AG04450 (cell line): Measurements from ENCODE around the gene NKAIN4. TPM values are rescaled to one million over a fixed set of nuclear protein-coding genes. Genes with fewer than 3 reads are reported as not detected.

Source experiments
- CTCF ChIA-PET: fragments of 300-600, 350-600 bp; formaldehyde crosslinking; extraction: SDS; loops from one replicate; lab custom pipeline; 2022; ENCODE audit warnings: antibody characterized with exemption, inconsistent platforms; lab: Charles Lee
- POLR2A ChIA-PET: fragments of 350-600 bp; formaldehyde crosslinking; extraction: SDS; loops from one replicate; lab custom pipeline; 2021; ENCODE audit warnings: antibody characterized with exemption, inconsistent platforms; lab: Yijun Ruan, JAX
- DNase-seq: peaks from one replicate; pipeline ENCODE4 v3.0.0-alpha.2; 2011; ENCODE audit warnings: low read depth, low spot score
- H3K27ac ChIP-seq: one replicate; pipeline ENCODE4 v1.5.1; 2012; ENCODE audit warnings: low read depth, low read length, control low read depth
- H3K27me3 ChIP-seq: one replicate; pipeline ENCODE4 v1.6.0; 2012; ENCODE audit warnings: low read length; ENCODE audit not compliant: control insufficient read depth, insufficient read depth
- H3K4me3 ChIP-seq: 2 replicates; pipeline ENCODE4 v1.5.1; 2011; ENCODE audit warnings: mild to moderate bottlenecking, low read depth, low read length, control low read depth
- H3K9me3 ChIP-seq: 2 replicates; pipeline ENCODE4 v1.5.1; 2012; ENCODE audit warnings: low read length; ENCODE audit not compliant: control insufficient read depth, insufficient read depth
- CTCF ChIP-seq: IDR thresholded peaks from 2 replicates; pipeline ENCODE4 v1.5.1; 2011; ENCODE audit warnings: low read depth, low read length, control low read depth, inconsistent platforms
- polyA plus RNA-seq: library from polyadenylated mRNA; depleted of rRNA; stranded (reverse); fragments of >200 nt; gene quantifications from 2 replicates; pipeline ENCODE4 v1.2.3, GENCODE V29; 2011

NKAIN4 gene
- polyA plus RNA-seq, 1 experiment, result not detected

- TF ChIP-seq CTCF, result no peak
- POLR2A ChIA-PET, result no interaction called here
- no peaks in the 10 kb centered on the region; the same call in 1 of the 2 replicates for H3K9me3 ChIP-seq
- H3K27me3 ChIP-seq, result peaks cover 18% of the 10 kb centered on the region
- no peak for DNase-seq
- H3K27ac ChIP-seq, result no peak overlapping the region
- CTCF ChIA-PET, result interaction anchor here (0.7 kb wide), 1 partner anchor 24 kb away, joined by 3 read pairs; no protein-coding TSS in a partner anchor
- no peak overlapping the region for H3K4me3 ChIP-seq
These were observed 6.5 kb downstream of the NKAIN4 start for GRCh38 chr20:63247671-63248228.

- CTCF ChIA-PET, result interaction anchor here (3.6 kb wide), 1 partner anchor 23 kb away, joined by 13 read pairs; no protein-coding TSS in a partner anchor
- Histone ChIP-seq H3K4me3 (no peak overlapping the region), H3K27me3 (peaks cover 16% of the 10 kb centered on the region), H3K9me3 (no peaks in the 10 kb centered on the region; the same call in 1 of the 2 replicates), H3K27ac (no peak overlapping the region)
- TF ChIP-seq CTCF, result no peak
- DNase-seq, result no peak
- POLR2A ChIA-PET, result no interaction called here
These were observed 7.6 kb downstream of the NKAIN4 start for GRCh38 chr20:63246490-63247288.

DNA sequence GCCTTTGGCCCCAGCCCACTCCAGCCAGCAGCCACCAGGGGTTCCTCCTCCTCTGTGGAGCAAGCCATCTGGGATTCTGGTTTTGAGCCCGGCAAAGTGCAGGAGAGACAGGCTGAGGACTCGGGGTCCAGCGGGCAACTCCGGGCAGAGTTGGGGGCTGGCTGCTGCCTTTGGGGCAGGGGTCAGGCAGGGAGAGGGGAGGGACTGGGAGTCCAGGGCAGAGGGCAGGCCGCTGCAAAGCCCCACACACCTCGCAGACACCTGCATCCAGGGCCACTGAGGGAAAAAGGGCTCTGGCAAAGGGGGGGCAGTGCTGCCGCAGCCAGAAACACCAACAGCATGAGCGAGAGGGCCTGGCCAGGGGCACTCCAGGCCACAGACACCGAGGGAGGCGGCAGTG, 9.8 kb downstream of the NKAIN4 start:
- no peak for TF ChIP-seq CTCF
- Histone ChIP-seq H3K27ac (no peak overlapping the region), H3K9me3 (no peaks in the 10 kb centered on the region; the same call in 1 of the 2 replicates), H3K27me3 (peaks cover 21% of the 10 kb centered on the region), H3K4me3 (no peak overlapping the region)
- ChIA-PET POLR2A (no interaction called here), CTCF (interaction anchor here (3.6 kb wide), 1 partner anchor 21 kb away, joined by 13 read pairs; no protein-coding TSS in a partner anchor)
- DNase-seq, result no peak

DNA sequence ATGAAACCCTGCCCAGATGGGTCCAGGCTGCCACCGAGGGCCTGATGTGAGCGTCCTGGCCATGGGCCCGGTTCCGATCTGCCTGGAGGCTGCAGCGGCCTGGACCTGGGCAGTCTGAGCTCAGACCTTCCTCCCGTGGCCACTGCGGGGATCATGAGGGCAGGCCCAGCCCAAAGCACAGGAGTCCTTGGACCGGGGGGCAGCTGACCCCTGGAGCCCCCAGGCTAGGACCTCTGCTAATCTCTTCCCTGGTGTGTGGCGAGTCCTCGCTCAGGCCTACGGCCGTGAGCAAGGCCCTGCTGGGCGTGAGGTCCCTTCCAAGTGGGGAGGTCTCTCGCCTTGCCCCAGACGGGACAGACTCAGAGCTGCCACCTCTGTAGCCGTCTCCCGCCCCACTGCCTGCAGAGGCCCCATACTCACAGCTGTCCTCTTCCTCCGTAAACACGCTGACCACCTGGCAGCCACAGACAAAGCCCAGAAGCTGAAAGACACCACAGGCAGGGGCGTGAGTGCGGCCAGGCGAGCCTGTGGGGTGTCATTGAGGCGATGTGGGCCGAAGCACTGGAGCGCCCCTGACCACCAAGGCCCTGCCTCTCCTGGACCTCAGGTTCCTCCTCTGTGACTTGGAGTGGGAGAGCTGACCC, 10.5 kb downstream of the NKAIN4 start:
- Histone ChIP-seq H3K9me3 (no peaks in the 10 kb centered on the region; the same call in 1 of the 2 replicates), H3K4me3 (no peak overlapping the region), H3K27ac (no peak overlapping the region), H3K27me3 (peaks cover 20% of the 10 kb centered on the region)
- TF ChIP-seq CTCF, result no peak
- POLR2A ChIA-PET, result no interaction called here
- no peak for DNase-seq
- CTCF ChIA-PET, result interaction anchor here (3.6 kb wide), 1 partner anchor 20 kb away, joined by 13 read pairs; no protein-coding TSS in a partner anchor
